GM19238 (cell line): Measurements from ENCODE around the gene OGFR.

Experiments
- DNase-seq: peaks from one replicate; pipeline ENCODE4 v3.0.0; 2011; ENCODE audit warnings: low spot score; ENCODE audit not compliant: insufficient read length

OGFR gene

GRCh38 chr20:62814060-62814708 lies 9.5 kb downstream of the OGFR start:
- no peak for DNase-seq

GRCh38 chr20:62814709-62815065 lies 10.1 kb downstream of the OGFR start:
- DNase-seq, result no peak

- no peak for DNase-seq
Measured at GRCh38 chr20:62815066-62815991, 10.7 kb downstream of the OGFR start.

GRCh38 chr20:62816031-62816883 lies 11.6 kb downstream of the OGFR start:
- no peak for DNase-seq

GRCh38 chr20:62816884-62817873 lies 12.5 kb downstream of the OGFR start, which contains the start of gene COL9A3:
Gene COL9A3 (plus strand): TSS chr20:62817050. CDS start chr20:62817065, 15 bp downstream.
- no peak for DNase-seq

GRCh38 chr20:62817975-62818591 lies 13.4 kb downstream of the OGFR start:
- no peak for DNase-seq

- DNase-seq, result no peak
Measured at GRCh38 chr20:62818592-62819493, 14.2 kb downstream of the OGFR start.

- DNase-seq, result no peak
Measured at GRCh38 chr20:62819494-62820174, 15.0 kb downstream of the OGFR start.

- DNase-seq, result no peak
Measured at GRCh38 chr20:62820208-62820961, 15.8 kb downstream of the OGFR start.

GRCh38 chr20:62820962-62821725 lies 16.5 kb downstream of the OGFR start:
- no peak for DNase-seq

GRCh38 chr20:62821726-62822210 lies 17.1 kb downstream of the OGFR start:
- DNase-seq, result no peak

- no peak for DNase-seq
Measured at GRCh38 chr20:62822239-62822787, 17.7 kb downstream of the OGFR start.

- DNase-seq, result peak; percentile 82
Measured at GRCh38 chr20:62822788-62823651, 18.4 kb downstream of the OGFR start.

- DNase-seq, result no peak
Measured at GRCh38 chr20:62823688-62824475, 19.2 kb downstream of the OGFR start.
